GM23338 (cell line): Measurements from ENCODE around the gene EPHB1. TPM values are rescaled to one million over a fixed set of nuclear protein-coding genes. Genes with fewer than 3 reads are reported as not detected.

Source experiments
- ATAC-seq: fragments of 200-7000 bp; cut with Tn5 transposase; 3 replicates; pipeline ENCODE4 v1.9.1; 2020
- DNase-seq: peaks from one replicate; pipeline ENCODE4 v3.0.0-alpha.2; 2015; ENCODE audit warnings: low spot score
- H2AFZ ChIP-seq: fragments of 200-600 bp; sonication (generic); 2 replicates; pipeline ENCODE4 v1.8.0; 2016; ENCODE audit warnings: antibody characterized with exemption, mild to moderate bottlenecking, moderate library complexity
- H3F3A ChIP-seq: fragments of 200-600 bp; sonication (generic); replicated peaks from 2 replicates; pipeline ENCODE4 v1.8.0; 2017; ENCODE audit warnings: antibody characterized with exemption, mixed run types, low read depth
- H3K27ac ChIP-seq: fragments of 200-600 bp; sonication (generic); 2 replicates; pipeline ENCODE4 v1.6.1; 2016; ENCODE audit warnings: low read depth
- H3K27me3 ChIP-seq: fragments of 200-600 bp; sonication (generic); 2 replicates; pipeline ENCODE4 v1.8.0; 2016; ENCODE audit warnings: mild to moderate bottlenecking, mixed run types, moderate library complexity; ENCODE audit not compliant: insufficient read depth
- H3K36me3 ChIP-seq: fragments of 200-600 bp; sonication (generic); 2 replicates; pipeline ENCODE4 v1.8.0; 2016; ENCODE audit warnings: mild to moderate bottlenecking; ENCODE audit not compliant: insufficient read depth
- H3K4me1 ChIP-seq: fragments of 200-600 bp; sonication (generic); 2 replicates; pipeline ENCODE4 v1.8.0; 2016; ENCODE audit warnings: mild to moderate bottlenecking, moderate library complexity; ENCODE audit not compliant: insufficient read depth
- H3K4me2 ChIP-seq: fragments of 200-600 bp; sonication (generic); 2 replicates; pipeline ENCODE4 v1.7.1; 2017; ENCODE audit warnings: mixed run types
- H3K4me3 ChIP-seq: fragments of 200-600 bp; sonication (generic); 2 replicates; pipeline ENCODE4 v1.6.1; 2016; ENCODE audit warnings: mixed run types
- H3K79me2 ChIP-seq: fragments of 200-600 bp; sonication (generic); replicated peaks from 2 replicates; pipeline ENCODE4 v1.8.0; 2017; ENCODE audit warnings: mild to moderate bottlenecking; ENCODE audit not compliant: insufficient read depth
- H3K9me2 ChIP-seq: fragments of 200-600 bp; sonication (generic); 2 replicates; pipeline ENCODE4 v1.8.0; 2017; ENCODE audit not compliant: insufficient read depth
- H4K20me1 ChIP-seq: fragments of 200-600 bp; sonication (generic); replicated peaks from 2 replicates; pipeline ENCODE4 v1.8.0; 2017; ENCODE audit warnings: mild to moderate bottlenecking; ENCODE audit not compliant: insufficient read depth
- H3K27ac Mint-ChIP-seq: 2 replicates; pipeline ENCODE4 v1.8.0; 2020; ENCODE audit warnings: inconsistent platforms, mild to moderate bottlenecking, moderate library complexity, mixed read lengths
- H3K27me3 Mint-ChIP-seq: 3 replicates; pipeline ENCODE4 v1.8.0; 2022; ENCODE audit warnings: low read depth, mild to moderate bottlenecking, moderate library complexity, mixed read lengths, inconsistent platforms; ENCODE audit not compliant: insufficient read depth, poor library complexity
- H3K36me3 Mint-ChIP-seq: 3 replicates; pipeline ENCODE4 v1.8.0; 2021; ENCODE audit warnings: low read depth, mild to moderate bottlenecking, inconsistent platforms, moderate library complexity, mixed read lengths
- H3K4me1 Mint-ChIP-seq: 3 replicates; pipeline ENCODE4 v1.8.0; 2020; ENCODE audit warnings: mild to moderate bottlenecking, inconsistent platforms, mixed read lengths
- H3K4me3 Mint-ChIP-seq: 3 replicates; pipeline ENCODE4 v1.8.0; 2021; ENCODE audit warnings: moderate library complexity, mild to moderate bottlenecking, inconsistent platforms, mixed read lengths
- H3K9me3 Mint-ChIP-seq: 3 replicates; pipeline ENCODE4 v1.8.0; 2020; ENCODE audit warnings: moderate library complexity, mild to moderate bottlenecking, inconsistent platforms, mixed read lengths
- POLR2AphosphoS5 ChIP-seq: IDR thresholded peaks from 2 replicates; pipeline ENCODE4 v1.6.1; 2016; ENCODE audit warnings: antibody characterized with exemption, low read depth
- STAT1 ChIP-seq: IDR thresholded peaks from one replicate; pipeline ENCODE4 v1.6.1; 2016; ENCODE audit warnings: antibody characterized with exemption; ENCODE audit not compliant: unreplicated experiment
- ZNF114 ChIP-seq: fragments of 250-450 bp; sonication (Bioruptor Pico); IDR thresholded peaks from 2 replicates; pipeline ENCODE4 v1.5.0; 2020; ENCODE audit warnings: mild to moderate bottlenecking, moderate library complexity
- polyA plus RNA-seq: library from polyadenylated mRNA; unstranded; fragments of >200 nt; fragmentation: Nextera tagmentation; extraction: Ambion mirVana; gene quantifications from 2 replicates; pipeline ENCODE4 v1.2.1, GENCODE V29; 2016
- total RNA-seq: library from RNA; depleted of rRNA; stranded (reverse); fragments of >200 nt; shearing (Covaris generic); gene quantifications from 2 replicates; pipeline ENCODE4 v1.2.3, GENCODE V29; 2014
- TF ChIP-seq, protein P1 (sequence below): IDR thresholded peaks from one replicate; pipeline ENCODE4 v1.6.1; 2018; ENCODE audit warnings: antibody characterized with exemption; ENCODE audit not compliant: unreplicated experiment
- TF ChIP-seq, protein P2 (sequence below): fragments of 250-450 bp; sonication (Bioruptor Pico); IDR thresholded peaks from 2 replicates; pipeline ENCODE4 v1.5.0; 2020; ENCODE audit warnings: mild to moderate bottlenecking, moderate library complexity
- TF ChIP-seq, protein P3 (sequence below): IDR thresholded peaks from 2 replicates; pipeline ENCODE4 v1.6.1; 2016; ENCODE audit warnings: antibody characterized with exemption

The EPHB1 gene
- total and polyA plus RNA-seq, 2 experiments from 2014 or later = 2.7 to 5.2 TPM

DNA sequence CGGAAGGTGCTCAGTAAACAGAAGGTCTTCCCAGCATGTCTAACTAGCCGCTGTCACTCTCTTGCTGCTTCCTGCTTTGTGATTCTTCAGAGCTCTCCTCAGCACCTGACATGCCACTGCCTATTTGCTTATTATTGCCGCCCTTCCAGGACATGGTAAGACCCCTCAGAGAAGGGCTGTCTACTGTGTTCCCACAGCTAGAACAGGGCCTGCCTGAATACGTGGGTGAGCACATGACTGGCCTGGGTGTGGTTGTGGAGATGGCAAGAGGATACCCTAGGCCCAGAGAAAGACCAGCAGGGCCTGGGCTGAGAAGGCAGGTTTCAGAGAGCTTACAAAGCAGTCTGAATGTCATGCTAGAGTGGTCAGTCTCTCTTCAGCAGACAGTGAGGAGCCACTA lies 2.4 kb upstream of the EPHB1 start (continued):
- TF ChIP-seq POLR2AphosphoS5 (no peak), STAT1 (no peak)

DNA sequence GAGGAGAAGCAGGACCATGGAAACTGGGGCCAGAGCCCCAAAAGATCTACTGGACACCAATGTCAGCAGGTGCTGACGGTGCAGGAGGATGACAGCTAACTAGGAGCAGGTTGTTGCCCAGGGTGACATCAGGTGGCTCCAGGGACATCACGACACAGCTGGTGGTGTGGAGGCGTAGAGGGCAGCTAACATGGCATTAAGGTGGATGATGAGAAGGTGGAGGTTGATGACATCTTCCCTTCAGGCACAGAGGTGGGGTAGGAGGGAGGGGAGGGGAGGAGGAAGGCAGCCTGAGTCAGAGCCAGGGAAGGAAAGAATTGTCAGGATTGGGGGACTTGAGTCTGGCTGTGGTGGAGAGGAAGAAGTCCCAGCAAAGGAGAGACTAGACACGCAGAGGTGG lies 1.5 kb upstream of the EPHB1 start:
- H3K4me3 Mint-ChIP-seq = no peak overlapping the region
- Histone ChIP-seq H3K4me2 (no peak overlapping the region), H3K27ac (no peak overlapping the region), H3K27me3 (peaks cover 33% of the 10 kb centered on the region), H3K4me1 (peaks cover 12% of the 10 kb centered on the region), H3F3A (no peaks in the 10 kb centered on the region), H2AFZ (no peak overlapping the region), H4K20me1 (no peaks in the 10 kb centered on the region), H3K9me2 (no peaks in the 10 kb centered on the region), H3K79me2 (no peaks in the 10 kb centered on the region), H3K4me3 (no peak overlapping the region), H3K36me3 (no peaks in the 10 kb centered on the region)
- H3K9me3 Mint-ChIP-seq = no peaks in the 10 kb centered on the region
- no peaks in the 10 kb centered on the region; the same call in 2 of the 3 replicates for H3K36me3 Mint-ChIP-seq
- H3K27ac Mint-ChIP-seq = no peak overlapping the region
- ATAC-seq = no peak
- TF ChIP-seq, protein P1, sequence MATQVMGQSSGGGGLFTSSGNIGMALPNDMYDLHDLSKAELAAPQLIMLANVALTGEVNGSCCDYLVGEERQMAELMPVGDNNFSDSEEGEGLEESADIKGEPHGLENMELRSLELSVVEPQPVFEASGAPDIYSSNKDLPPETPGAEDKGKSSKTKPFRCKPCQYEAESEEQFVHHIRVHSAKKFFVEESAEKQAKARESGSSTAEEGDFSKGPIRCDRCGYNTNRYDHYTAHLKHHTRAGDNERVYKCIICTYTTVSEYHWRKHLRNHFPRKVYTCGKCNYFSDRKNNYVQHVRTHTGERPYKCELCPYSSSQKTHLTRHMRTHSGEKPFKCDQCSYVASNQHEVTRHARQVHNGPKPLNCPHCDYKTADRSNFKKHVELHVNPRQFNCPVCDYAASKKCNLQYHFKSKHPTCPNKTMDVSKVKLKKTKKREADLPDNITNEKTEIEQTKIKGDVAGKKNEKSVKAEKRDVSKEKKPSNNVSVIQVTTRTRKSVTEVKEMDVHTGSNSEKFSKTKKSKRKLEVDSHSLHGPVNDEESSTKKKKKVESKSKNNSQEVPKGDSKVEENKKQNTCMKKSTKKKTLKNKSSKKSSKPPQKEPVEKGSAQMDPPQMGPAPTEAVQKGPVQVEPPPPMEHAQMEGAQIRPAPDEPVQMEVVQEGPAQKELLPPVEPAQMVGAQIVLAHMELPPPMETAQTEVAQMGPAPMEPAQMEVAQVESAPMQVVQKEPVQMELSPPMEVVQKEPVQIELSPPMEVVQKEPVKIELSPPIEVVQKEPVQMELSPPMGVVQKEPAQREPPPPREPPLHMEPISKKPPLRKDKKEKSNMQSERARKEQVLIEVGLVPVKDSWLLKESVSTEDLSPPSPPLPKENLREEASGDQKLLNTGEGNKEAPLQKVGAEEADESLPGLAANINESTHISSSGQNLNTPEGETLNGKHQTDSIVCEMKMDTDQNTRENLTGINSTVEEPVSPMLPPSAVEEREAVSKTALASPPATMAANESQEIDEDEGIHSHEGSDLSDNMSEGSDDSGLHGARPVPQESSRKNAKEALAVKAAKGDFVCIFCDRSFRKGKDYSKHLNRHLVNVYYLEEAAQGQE = no peak
- peaks cover 18% of the 10 kb centered on the region for H3K4me1 Mint-ChIP-seq
- H3K27me3 Mint-ChIP-seq = peaks cover 39% of the 10 kb centered on the region
- DNase-seq = no peak

DNA sequence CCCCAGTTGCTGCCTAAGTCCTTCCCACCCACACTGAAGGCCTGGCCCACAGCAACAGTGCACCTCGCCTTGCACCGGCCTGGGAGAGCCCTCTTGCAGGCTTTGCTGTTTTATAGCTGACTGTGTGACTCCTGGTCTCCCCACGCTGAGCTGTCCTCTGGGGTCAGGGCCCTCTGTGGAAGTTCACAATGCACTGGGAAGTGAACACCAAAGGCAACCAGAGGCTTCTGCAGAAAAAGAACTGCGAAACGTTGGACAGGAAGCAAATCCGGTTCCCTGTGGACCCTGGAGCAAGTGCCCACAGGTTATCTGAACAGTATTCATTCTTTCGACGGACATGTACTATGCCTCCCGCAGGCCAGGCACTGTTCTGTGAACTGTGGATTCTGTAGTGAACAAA lies 737 bp upstream of the EPHB1 start:
- H4K20me1 ChIP-seq = no peaks in the 10 kb centered on the region
- no peaks in the 10 kb centered on the region for H3F3A ChIP-seq
- H3K4me3 ChIP-seq = no peak overlapping the region
- peak overlapping the region; percentile 82; the same call in 1 of the 2 replicates for H2AFZ ChIP-seq
- H3K4me3 Mint-ChIP-seq = peak overlapping the region; percentile 94; the same call in 1 of the 3 replicates
- no peaks in the 10 kb centered on the region for H3K9me3 Mint-ChIP-seq
- H3K4me1 ChIP-seq = peaks cover 12% of the 10 kb centered on the region
- H3K79me2 ChIP-seq = no peaks in the 10 kb centered on the region
- H3K9me2 ChIP-seq = no peaks in the 10 kb centered on the region
- peaks cover 23% of the 10 kb centered on the region for H3K4me1 Mint-ChIP-seq
- no peaks in the 10 kb centered on the region for H3K36me3 ChIP-seq
- peaks cover 40% of the 10 kb centered on the region for H3K27me3 ChIP-seq
- H3K27me3 Mint-ChIP-seq = peaks cover 43% of the 10 kb centered on the region
- DNase-seq = no peak
- no peak for ATAC-seq
- no peak overlapping the region for H3K27ac Mint-ChIP-seq
- H3K27ac ChIP-seq = no peak overlapping the region
- no peak overlapping the region; the same call in 1 of the 2 replicates for H3K4me2 ChIP-seq
- H3K36me3 Mint-ChIP-seq = no peaks in the 10 kb centered on the region; the same call in 2 of the 3 replicates
- TF ChIP-seq STAT1 (no peak), POLR2AphosphoS5 (no peak), ZNF114 (CRISPR knock-in tag) (no peak)
- TF ChIP-seq, protein P2, sequence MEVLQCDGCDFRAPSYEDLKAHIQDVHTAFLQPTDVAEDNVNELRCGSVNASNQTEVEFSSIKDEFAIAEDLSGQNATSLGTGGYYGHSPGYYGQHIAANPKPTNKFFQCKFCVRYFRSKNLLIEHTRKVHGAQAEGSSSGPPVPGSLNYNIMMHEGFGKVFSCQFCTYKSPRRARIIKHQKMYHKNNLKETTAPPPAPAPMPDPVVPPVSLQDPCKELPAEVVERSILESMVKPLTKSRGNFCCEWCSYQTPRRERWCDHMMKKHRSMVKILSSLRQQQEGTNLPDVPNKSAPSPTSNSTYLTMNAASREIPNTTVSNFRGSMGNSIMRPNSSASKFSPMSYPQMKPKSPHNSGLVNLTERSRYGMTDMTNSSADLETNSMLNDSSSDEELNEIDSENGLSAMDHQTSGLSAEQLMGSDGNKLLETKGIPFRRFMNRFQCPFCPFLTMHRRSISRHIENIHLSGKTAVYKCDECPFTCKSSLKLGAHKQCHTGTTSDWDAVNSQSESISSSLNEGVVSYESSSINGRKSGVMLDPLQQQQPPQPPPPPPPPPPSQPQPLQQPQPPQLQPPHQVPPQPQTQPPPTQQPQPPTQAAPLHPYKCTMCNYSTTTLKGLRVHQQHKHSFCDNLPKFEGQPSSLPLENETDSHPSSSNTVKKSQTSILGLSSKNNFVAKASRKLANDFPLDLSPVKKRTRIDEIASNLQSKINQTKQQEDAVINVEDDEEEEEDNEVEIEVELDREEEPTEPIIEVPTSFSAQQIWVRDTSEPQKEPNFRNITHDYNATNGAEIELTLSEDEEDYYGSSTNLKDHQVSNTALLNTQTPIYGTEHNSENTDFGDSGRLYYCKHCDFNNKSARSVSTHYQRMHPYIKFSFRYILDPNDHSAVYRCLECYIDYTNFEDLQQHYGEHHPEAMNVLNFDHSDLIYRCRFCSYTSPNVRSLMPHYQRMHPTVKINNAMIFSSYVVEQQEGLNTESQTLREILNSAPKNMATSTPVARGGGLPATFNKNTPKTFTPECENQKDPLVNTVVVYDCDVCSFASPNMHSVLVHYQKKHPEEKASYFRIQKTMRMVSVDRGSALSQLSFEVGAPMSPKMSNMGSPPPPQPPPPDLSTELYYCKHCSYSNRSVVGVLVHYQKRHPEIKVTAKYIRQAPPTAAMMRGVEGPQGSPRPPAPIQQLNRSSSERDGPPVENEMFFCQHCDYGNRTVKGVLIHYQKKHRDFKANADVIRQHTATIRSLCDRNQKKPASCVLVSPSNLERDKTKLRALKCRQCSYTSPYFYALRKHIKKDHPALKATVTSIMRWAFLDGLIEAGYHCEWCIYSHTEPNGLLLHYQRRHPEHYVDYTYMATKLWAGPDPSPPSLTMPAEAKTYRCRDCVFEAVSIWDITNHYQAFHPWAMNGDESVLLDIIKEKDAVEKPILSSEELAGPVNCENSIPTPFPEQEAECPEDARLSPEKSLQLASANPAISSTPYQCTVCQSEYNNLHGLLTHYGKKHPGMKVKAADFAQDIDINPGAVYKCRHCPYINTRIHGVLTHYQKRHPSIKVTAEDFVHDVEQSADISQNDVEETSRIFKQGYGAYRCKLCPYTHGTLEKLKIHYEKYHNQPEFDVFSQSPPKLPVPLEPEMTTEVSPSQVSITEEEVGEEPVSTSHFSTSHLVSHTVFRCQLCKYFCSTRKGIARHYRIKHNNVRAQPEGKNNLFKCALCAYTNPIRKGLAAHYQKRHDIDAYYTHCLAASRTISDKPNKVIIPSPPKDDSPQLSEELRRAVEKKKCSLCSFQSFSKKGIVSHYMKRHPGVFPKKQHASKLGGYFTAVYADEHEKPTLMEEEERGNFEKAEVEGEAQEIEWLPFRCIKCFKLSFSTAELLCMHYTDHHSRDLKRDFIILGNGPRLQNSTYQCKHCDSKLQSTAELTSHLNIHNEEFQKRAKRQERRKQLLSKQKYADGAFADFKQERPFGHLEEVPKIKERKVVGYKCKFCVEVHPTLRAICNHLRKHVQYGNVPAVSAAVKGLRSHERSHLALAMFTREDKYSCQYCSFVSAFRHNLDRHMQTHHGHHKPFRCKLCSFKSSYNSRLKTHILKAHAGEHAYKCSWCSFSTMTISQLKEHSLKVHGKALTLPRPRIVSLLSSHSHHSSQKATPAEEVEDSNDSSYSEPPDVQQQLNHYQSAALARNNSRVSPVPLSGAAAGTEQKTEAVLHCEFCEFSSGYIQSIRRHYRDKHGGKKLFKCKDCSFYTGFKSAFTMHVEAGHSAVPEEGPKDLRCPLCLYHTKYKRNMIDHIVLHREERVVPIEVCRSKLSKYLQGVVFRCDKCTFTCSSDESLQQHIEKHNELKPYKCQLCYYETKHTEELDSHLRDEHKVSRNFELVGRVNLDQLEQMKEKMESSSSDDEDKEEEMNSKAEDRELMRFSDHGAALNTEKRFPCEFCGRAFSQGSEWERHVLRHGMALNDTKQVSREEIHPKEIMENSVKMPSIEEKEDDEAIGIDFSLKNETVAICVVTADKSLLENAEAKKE (CRISPR knock-in tag) = no peak
- TF ChIP-seq, protein P3, sequence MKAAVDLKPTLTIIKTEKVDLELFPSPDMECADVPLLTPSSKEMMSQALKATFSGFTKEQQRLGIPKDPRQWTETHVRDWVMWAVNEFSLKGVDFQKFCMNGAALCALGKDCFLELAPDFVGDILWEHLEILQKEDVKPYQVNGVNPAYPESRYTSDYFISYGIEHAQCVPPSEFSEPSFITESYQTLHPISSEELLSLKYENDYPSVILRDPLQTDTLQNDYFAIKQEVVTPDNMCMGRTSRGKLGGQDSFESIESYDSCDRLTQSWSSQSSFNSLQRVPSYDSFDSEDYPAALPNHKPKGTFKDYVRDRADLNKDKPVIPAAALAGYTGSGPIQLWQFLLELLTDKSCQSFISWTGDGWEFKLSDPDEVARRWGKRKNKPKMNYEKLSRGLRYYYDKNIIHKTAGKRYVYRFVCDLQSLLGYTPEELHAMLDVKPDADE = no peak
